GM21381 (cell line): ENCODE measurements around the gene SIRT3.
A peak's percentile ranks its signal among the peaks of the same experiment; 100 is the strongest.

Experiments
- ATAC-seq: cut with Tn5 transposase; IDR thresholded peaks from one replicate; pipeline ENCODE4 v1.9.1; 2021; ENCODE audit warnings: mild to moderate bottlenecking, moderate library complexity; ENCODE audit not compliant: unreplicated experiment

The SIRT3 gene

GRCh38 chr11:217704-218103, 18.4 kb downstream of the SIRT3 start:
- ATAC-seq: no peak

DNA sequence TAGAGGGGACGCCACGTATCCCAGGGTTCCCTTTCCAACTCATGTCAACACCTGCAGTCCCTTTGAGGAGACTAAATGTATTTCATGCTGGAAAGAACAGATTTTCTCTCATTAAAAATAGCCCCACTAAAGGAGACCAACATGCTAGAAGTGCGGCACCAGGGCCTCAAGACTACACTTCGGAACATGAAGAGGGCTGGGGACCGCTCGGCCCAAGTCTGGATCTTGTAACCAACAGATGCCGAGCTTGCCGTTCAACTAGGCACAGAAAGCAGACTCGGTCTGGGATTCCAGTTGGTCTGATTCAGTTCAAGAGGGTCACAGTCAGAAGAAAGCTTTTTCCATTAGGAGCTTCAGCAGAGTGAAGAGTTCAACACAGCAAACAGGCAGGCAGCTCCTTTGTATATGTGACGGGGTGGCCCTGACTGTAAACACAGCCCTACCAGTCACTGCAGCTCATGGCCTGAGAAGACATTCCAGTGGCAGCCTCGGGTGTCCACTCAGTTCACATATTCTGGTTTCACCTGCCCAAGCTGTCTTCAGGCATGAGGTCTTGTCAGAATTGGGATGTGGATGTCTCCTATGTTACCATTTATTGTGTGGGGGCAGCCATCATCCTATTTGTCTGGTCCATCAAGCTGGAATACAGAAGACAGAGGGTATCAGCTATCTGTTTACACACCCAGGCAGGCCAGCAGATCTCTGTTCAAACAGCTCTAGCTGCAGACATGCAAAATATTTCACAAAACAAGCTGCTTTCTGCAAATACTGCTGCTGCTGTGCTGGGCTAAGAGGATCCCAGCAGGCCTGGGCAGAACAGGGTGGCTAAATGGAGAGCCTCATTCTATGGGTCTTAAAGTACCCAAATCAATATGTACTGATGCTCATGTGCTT, 19.8 kb downstream of the SIRT3 start:
- no peak for ATAC-seq

DNA sequence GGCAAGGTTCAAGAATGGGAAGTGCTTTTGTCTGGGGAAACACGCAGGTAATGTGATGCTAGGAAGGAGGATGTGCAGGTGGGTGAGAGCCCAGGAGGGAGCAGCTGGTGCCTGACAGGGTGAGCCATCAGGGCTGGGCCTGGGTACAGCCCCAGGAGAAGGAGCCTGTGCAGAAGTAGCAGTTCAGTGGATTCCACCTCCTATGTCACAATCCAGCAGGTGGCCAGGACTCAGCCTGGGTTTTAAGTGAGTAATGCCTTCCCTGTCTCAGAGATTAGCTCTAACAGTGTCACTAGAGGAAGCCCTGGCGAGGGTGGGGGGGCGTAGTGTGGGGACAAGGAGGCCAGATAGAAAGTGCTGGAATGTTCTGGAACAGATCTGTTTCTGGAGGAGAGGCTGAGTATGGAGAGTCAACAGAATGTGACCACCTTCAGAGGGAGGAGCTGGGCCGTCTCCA, 20.5 kb downstream of the SIRT3 start:
- no peak for ATAC-seq

DNA sequence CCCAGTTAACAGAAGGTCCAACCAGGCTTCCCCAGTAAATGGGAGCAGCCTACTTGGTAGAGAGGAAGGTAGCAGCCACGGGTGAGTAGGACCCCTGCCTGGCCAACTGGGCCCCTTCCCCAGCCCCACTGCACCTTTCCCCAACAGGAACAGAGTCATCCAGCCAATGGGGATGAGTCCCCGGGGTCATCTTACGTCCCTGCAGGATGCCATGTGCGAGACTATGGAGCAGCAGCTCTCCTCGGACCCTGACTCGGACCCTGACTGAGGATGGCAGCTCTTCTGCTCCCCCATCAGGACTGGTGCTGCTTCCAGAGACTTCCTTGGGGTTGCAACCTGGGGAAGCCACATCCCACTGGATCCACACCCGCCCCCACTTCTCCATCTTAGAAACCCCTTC, 22.1 kb downstream of the SIRT3 start:
- no peak for ATAC-seq

GRCh38 chr11:213111-213510, 23.0 kb downstream of the SIRT3 start:
- ATAC-seq: no peak

GRCh38 chr11:212150-213100, 23.7 kb downstream of the SIRT3 start:
- ATAC-seq: no peak

- no peak for ATAC-seq
Observed at GRCh38 chr11:211741-212140, 24.4 kb downstream of the SIRT3 start.

GRCh38 chr11:211295-211694, 24.8 kb downstream of the SIRT3 start:
- no peak for ATAC-seq

GRCh38 chr11:210803-211180, 25.4 kb downstream of the SIRT3 start:
- no peak for ATAC-seq

GRCh38 chr11:210122-210802, 25.9 kb downstream of the SIRT3 start:
- no peak for ATAC-seq

DNA sequence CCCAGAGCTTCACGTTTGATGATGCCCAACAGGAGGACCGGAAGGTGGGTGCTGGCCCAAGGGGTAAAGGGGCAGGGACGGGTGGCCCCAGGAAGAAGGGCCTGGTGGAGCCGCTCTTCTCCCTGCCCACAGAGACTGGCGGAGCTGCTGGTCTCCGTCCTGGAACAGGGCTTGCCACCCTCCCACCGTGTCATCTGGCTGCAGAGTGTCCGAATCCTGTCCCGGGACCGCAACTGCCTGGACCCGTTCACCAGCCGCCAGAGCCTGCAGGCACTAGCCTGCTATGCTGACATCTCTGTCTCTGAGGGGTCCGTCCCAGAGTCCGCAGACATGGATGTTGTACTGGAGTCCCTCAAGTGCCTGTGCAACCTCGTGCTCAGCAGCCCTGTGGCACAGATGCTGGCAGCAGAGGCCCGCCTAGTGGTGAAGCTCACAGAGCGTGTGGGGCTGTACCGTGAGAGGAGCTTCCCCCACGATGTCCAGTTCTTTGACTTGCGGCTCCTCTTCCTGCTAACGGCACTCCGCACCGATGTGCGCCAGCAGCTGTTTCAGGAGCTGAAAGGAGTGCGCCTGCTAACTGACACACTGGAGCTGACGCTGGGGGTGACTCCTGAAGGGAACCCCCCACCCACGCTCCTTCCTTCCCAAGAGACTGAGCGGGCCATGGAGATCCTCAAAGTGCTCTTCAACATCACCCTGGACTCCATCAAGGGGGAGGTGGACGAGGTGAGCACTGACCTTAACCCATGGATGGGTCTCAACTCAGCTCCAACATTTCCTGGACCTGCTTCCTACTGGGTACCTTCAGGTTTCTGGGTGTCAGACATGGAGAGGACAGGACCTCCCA, 26.6 kb downstream of the SIRT3 start:
- no peak for ATAC-seq

- no peak for ATAC-seq
Observed at GRCh38 chr11:208917-209260, 27.3 kb downstream of the SIRT3 start.

DNA sequence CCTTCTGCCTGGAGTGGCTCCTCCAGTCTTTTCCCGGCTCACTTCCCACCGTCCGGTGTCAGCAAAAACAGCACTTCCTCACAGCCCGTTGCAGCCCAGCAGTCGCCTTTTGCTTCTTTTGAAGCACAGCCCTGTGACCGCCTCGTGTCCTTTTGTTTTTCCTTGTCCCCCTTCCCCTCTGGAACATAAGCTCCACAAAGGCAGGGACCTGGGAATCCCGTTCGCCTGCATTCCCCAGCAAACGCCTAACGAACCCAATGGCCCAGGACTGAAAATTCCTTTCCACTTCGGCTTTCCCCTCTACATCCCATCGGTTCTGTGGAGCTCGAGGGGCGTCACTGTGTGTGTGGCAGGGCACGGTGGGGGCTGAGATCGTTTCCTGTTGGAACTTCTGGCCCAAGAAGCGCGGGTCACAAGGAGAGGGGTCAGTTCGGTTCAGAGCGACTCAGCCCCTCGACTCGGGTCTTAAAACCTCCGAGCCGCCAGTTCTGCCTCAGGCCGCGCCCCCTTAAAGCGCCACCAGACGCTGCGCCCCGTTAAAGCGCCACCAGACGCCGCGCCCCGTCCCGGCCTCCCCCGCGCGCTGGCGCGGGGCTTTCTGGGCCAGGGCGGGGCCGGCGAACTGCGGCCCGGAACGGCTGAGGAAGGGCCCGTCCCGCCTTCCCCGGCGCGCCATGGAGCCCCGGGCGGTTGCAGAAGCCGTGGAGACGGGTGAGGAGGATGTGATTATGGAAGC, 27.8 kb downstream of the SIRT3 start:
- peak; percentile 35 for ATAC-seq

DNA sequence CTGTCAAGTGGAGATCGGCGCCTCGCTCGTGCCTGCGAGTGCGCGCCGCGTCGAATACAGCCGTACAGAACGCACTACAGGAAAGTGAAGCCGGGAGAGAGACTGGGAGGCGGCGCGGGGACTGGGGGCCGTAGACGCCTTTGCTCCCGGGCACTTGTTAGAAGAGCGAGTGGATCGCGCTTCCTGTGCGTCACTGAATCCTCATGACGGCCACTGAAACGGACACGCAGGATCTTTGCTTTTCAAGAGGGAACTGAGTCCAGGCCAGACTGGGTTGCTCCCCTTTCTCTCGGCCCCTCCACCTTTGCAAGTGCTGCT, 28.3 kb downstream of the SIRT3 start:
- ATAC-seq: no peak

- peak; percentile 76 for ATAC-seq
Observed at GRCh38 chr11:207208-207862, 28.8 kb downstream of the SIRT3 start, which contains the start of the genes BET1L and RIC8A. BET1L (minus strand) TSS chr11:207399; CDS start chr11:207321, 78 bp downstream. RIC8A (plus strand) TSS chr11:207708; CDS start chr11:208855, 1,147 bp downstream.

DNA sequence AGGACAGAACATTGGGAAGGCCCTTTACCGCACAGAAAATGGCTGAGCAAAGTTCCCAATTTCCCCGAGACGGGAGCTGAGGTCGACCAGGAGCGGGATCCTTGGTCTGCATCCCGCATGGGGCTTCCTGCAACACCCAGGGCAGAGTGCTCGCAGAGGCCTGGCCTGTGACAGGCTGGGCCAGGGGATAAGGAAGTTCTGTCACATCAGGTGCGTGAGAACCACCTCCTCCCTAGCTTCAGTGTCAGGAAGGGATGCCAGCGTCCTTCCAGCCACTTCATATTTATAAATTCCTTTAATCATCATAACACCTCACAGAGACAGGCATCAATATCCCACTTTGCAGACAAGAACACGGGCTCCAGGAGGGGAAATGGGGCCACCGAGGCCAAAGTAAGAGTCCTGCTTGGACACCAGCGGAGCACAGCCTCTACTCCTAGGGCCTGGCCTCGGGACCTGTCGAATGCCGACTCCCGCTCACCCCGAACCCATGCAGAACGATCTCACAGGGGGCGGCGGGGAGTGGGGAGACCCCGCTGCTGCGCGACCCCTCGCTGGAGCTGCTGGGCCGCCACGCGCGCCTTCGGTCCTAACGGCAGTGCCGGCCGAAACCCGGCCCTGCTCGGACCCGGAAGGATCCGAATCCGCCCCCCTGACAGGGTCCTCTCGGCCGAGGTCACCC, 29.5 kb downstream of the SIRT3 start:
- ATAC-seq: no peak

DNA sequence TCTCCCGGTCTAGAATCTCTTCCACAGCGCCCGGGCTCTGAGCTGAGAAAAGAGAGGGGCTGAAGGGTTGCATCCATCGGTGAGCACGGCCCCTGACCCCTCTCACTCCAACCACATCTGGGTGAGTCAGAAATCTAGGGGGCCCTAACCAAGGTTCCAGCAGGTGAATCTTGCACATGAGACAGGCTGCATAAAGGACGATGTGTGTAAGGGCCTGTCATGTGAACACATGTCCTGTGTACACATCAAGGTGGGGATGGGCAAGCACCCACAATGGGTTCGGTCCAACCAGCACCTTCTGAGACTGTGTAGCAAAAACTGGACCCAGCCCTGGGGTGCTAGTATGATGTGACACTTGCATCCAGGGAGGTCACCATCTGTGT, 30.1 kb downstream of the SIRT3 start:
- ATAC-seq: no peak

DNA sequence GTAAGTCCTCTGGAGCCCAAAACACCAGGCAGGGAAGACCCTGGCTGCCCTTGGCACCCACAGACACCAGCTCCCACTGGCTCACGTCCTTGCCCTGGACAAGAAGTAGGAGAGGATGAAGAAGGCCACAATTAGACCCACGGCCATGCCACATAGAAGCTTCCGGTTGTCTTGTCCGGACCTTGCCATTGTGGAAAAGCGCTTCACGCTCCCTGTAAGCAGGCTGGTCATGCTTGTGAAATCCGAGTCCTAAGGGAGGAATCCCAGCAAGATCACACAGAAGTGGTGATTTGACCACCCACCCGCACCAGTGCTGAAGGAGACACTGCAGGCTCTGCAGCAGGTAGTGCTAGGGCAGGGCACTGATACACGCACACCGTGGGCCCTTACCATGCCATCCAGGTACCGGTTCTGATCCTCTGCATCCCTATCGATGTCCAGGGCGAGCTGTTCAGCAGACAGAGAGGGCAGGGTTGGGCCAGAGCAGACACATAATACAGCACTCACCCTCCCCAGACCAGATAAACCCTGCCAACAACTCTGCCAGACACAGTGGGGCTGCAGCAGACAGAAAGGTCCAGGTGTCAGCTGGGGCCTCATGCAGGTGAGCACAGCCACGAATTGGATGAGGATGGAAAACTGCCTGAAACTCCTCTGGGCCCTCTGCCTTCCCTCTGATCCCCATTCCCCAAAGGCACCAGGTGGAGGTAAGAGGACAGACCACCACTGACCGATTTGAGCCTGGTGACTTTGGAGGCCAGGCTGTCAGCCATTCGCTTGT, 30.7 kb downstream of the SIRT3 start:
- ATAC-seq: no peak
